K562 (cell line): ENCODE data around the gene OR11L1. TPM values are rescaled to one million over a fixed set of nuclear protein-coding genes. Genes with fewer than 3 reads are reported as not detected.

Experiments used
- ASH1L ChIP-seq: fragments of 450-650 bp; IDR thresholded peaks from 2 replicates; pipeline ENCODE4 v1.6.1; 2018; ENCODE audit warnings: borderline replicate concordance, mild to moderate bottlenecking, low read depth; ENCODE audit not compliant: partially characterized antibody
- CBX5 ChIP-seq: IDR thresholded peaks from 2 replicates; pipeline ENCODE4 v1.6.1; 2014; ENCODE audit warnings: low read depth, borderline replicate concordance
- ELF1 ChIP-seq: fragments of 200-800 bp; sonication (Bioruptor generic); IDR thresholded peaks from 2 replicates; pipeline ENCODE4 v1.6.1; 2016; ENCODE audit warnings: missing genetic modification characterization, missing compliant biosample characterization
- HES1 ChIP-seq: fragments of 450-650 bp; IDR thresholded peaks from 2 replicates; pipeline ENCODE4 v1.6.1; 2016; ENCODE audit warnings: low read depth, mild to moderate bottlenecking, moderate library complexity
- HOMEZ ChIP-seq: fragments of 250-450 bp; sonication (Bioruptor Pico); IDR thresholded peaks from 2 replicates; pipeline ENCODE4 v1.4.0; 2020; ENCODE audit warnings: mild to moderate bottlenecking, moderate library complexity
- KAT2B ChIP-seq: IDR thresholded peaks from one replicate; pipeline ENCODE4 v1.6.1; 2012; ENCODE audit warnings: low read depth, mild to moderate bottlenecking, control low read depth, inconsistent platforms, low read length, moderate library complexity
- KLF16 ChIP-seq: IDR thresholded peaks from 2 replicates; pipeline ENCODE4 v1.6.1; 2016; ENCODE audit warnings: antibody characterized with exemption
- LCOR ChIP-seq: sonication (generic); formaldehyde crosslinking; IDR thresholded peaks from 2 replicates; pipeline ENCODE4 v1.8.0; 2022; ENCODE audit warnings: mild to moderate bottlenecking, missing genetic modification reagents
- MAFK ChIP-seq: IDR thresholded peaks from 2 replicates; pipeline ENCODE4 v1.6.1; 2011; ENCODE audit warnings: low read length, improper control_type of control experiment
- MLX ChIP-seq, 2 experiments: fragments of 450-650 bp in 1 of 2; sonication (generic) in 1 of 2; formaldehyde crosslinking; conservative IDR thresholded peaks; 2 replicates each; pipeline versions ENCODE4 v1.4.0 to v1.8.1; 2020 to 2022; ENCODE audit warnings: mild to moderate bottlenecking in 1 of 2, missing genetic modification reagents in 1 of 2
- MTF1 ChIP-seq: fragments of 250-450 bp; sonication (Bioruptor Pico); IDR thresholded peaks from 2 replicates; pipeline ENCODE4 v1.9.0; 2021; ENCODE audit warnings: moderate library complexity, mild to moderate bottlenecking, inconsistent platforms, borderline replicate concordance
- MYBL2 ChIP-seq, 2 experiments: fragments of 450-650 bp in 1 of 2; sonication (generic) in 1 of 2; formaldehyde crosslinking in 1 of 2; IDR thresholded peaks; 2 replicates each; pipeline versions ENCODE4 v1.6.1 to v1.8.1; 2017 to 2022; ENCODE audit warnings: borderline replicate concordance in 1 of 2, inconsistent platforms in 1 of 2, low read depth in 1 of 2, mild to moderate bottlenecking in 1 of 2, missing genetic modification reagents in 1 of 2, moderate library complexity in 1 of 2
- PHF8 ChIP-seq: fragments of 200-600 bp; sonication (generic); IDR thresholded peaks from 2 replicates; pipeline ENCODE4 v1.6.1; 2012; ENCODE audit warnings: mixed run types, mild to moderate bottlenecking, inconsistent platforms, low read length, moderate library complexity, borderline replicate concordance
- PYGO2 ChIP-seq: fragments of 450-650 bp; IDR thresholded peaks from 2 replicates; pipeline ENCODE4 v1.6.1; 2016; ENCODE audit warnings: mild to moderate bottlenecking, missing genetic modification characterization, moderate library complexity, missing compliant biosample characterization
- RBM25 ChIP-seq: fragments of 200-400 bp; formaldehyde crosslinking; IDR thresholded peaks from 2 replicates; pipeline ENCODE4 v1.6.1; 2018; ENCODE audit warnings: low read length, low read depth, moderate library complexity; ENCODE audit not compliant: severe bottlenecking
- RFX5 ChIP-seq: IDR thresholded peaks from 2 replicates; pipeline ENCODE4 v1.6.1; 2011; ENCODE audit warnings: low read depth, mild to moderate bottlenecking, improper control_type of control experiment, low read length
- STAT5A ChIP-seq: IDR thresholded peaks from 2 replicates; pipeline ENCODE4 v1.6.1; 2012; ENCODE audit warnings: low read length, inconsistent platforms, borderline replicate concordance
- STAT5B ChIP-seq: fragments of 250-450 bp; sonication (Bioruptor Pico); IDR thresholded peaks from 2 replicates; pipeline ENCODE4 v1.8.0; 2021; ENCODE audit warnings: mild to moderate bottlenecking, inconsistent platforms
- TAL1 ChIP-seq: fragments of 450-650 bp; IDR thresholded peaks from 2 replicates; pipeline ENCODE4 v1.6.1; 2016; ENCODE audit warnings: mild to moderate bottlenecking
- TEAD4 ChIP-seq, 2 experiments: sonication (generic) in 1 of 2; formaldehyde crosslinking in 1 of 2; IDR thresholded peaks; 2 replicates each; pipeline versions ENCODE4 v1.6.1 to v1.8.0; 2012 to 2022; ENCODE audit warnings: borderline replicate concordance in 1 of 2, inconsistent platforms in 1 of 2, low read length in 1 of 2, mild to moderate bottlenecking in 1 of 2, missing genetic modification reagents in 1 of 2
- THRB ChIP-seq: fragments of 450-650 bp; formaldehyde crosslinking; conservative IDR thresholded peaks from 2 replicates; pipeline ENCODE4 v1.4.0; 2022; ENCODE audit warnings: mild to moderate bottlenecking, missing genetic modification characterization
- ZKSCAN8 ChIP-seq: fragments of 200-800 bp; sonication (Bioruptor generic); IDR thresholded peaks from 2 replicates; pipeline ENCODE4 v1.6.1; 2016; ENCODE audit warnings: missing genetic modification characterization, missing compliant biosample characterization
- ZNF408 ChIP-seq: fragments of 250-450 bp; sonication (Bioruptor Pico); IDR thresholded peaks from 2 replicates; pipeline ENCODE4 v1.4.0; 2020; ENCODE audit warnings: low read depth, mild to moderate bottlenecking, moderate library complexity
- ZNF444 ChIP-seq: fragments of 250-450 bp; sonication (Bioruptor Pico); IDR thresholded peaks from 2 replicates; pipeline ENCODE4 v1.4.0; 2020; ENCODE audit warnings: mild to moderate bottlenecking, moderate library complexity
- ZNF507 ChIP-seq: conservative IDR thresholded peaks from 2 replicates; pipeline ENCODE4 v1.6.1; 2017; ENCODE audit warnings: missing genetic modification characterization, missing compliant biosample characterization
- polyA plus RNA-seq, 8 experiments: library from polyadenylated mRNA; depleted of rRNA in 4 of 8; stranded (reverse) in 5 of 8; unstranded in 3 of 8; fragments of >200 nt; fragmentation: Nextera tagmentation in 2 of 8; fragmentation: Illumina TruSeq in 1 of 8; extraction: Ambion mirVana in 2 of 8; extraction: Trizol in 1 of 8; gene quantifications; 2 replicates each; pipeline versions ENCODE4 v1.2.1 to v1.2.3, GENCODE V29; 2011 to 2014; ENCODE audit warnings: inconsistent platforms in 1 of 8, missing spikeins in 1 of 8
- total RNA-seq, 7 experiments: library from RNA; depleted of rRNA in 6 of 7; stranded (reverse); fragments of >200 nt in 6 of 7; fragmentation: Illumina TruSeq in 2 of 7; extraction: Trizol in 2 of 7; gene quantifications; 2 replicates each; pipeline versions ENCODE4 v1.2.1 to v1.2.3, GENCODE V29; 2011 to 2021; ENCODE audit warnings: low replicate concordance in 1 of 7

The OR11L1 gene
- total and polyA plus RNA-seq, 9 of the 15 experiments (the other 6 are each of a cell fraction or from before 2014, with no cell fraction given), result not detected

- TF ChIP-seq HES1 (no peak), ZNF444 (CRISPR knock-in tag) (no peak), STAT5A (peak; percentile 69), KAT2B (no peak), MYBL2 (IDR thresholded peaks at IDR 0.05; ENCODE audit: low read depth) (no peak), MYBL2 (CRISPR knock-in tag; IDR thresholded peaks at IDR 0.05; ENCODE audit: borderline replicate concordance) (no peak), MTF1 (CRISPR knock-in tag) (no peak), MLX (CRISPR knock-in tag; conservative IDR thresholded peaks at IDR 0.05) (no peak), TEAD4 (IDR thresholded peaks at IDR 0.05; ENCODE audit: low read length) (peak; percentile 87), TEAD4 (CRISPR knock-in tag; IDR thresholded peaks at IDR 0.05; ENCODE audit: borderline replicate concordance) (no peak), THRB (CRISPR knock-in tag) (no peak), ASH1L (no peak), MAFK (peak; percentile 82), KLF16 (peak; percentile 77; the same call in 1 of the 2 replicates), ZKSCAN8 (peak; percentile 22; the same call in 1 of the 2 replicates), RFX5 (no peak), ZNF408 (CRISPR knock-in tag) (no peak), HOMEZ (CRISPR knock-in tag) (no peak), STAT5B (CRISPR knock-in tag) (no peak), TAL1 (peak; percentile 87), CBX5 (no peak), LCOR (CRISPR knock-in tag) (peak; percentile 46; the same call in 1 of the 2 replicates), PYGO2 (tag) (no peak), ZNF507 (tag) (no peak), ELF1 (tag) (no peak), RBM25 (no peak), PHF8 (peak; percentile 20; the same call in 1 of the 2 replicates)
These were observed 13.3 kb upstream of the OR11L1 start (continued) for GRCh38 chr1:247854899-247855545.
